HG02763 (cell line): ENCODE results near the gene ALDH1L1.
A peak's percentile ranks its signal among the peaks of the same experiment; 100 is the strongest.
"Not testable (repeated sequence)": the region's sequence is repeated elsewhere in the genome, so short reads cannot be mapped to it uniquely, and the experiment has no call there.

Experiments used
- ATAC-seq: cut with Tn5 transposase; IDR thresholded peaks from one replicate; pipeline ENCODE4 v1.9.1; 2021; ENCODE audit warnings: mild to moderate bottlenecking, moderate library complexity; ENCODE audit not compliant: unreplicated experiment

The ALDH1L1 gene

GRCh38 chr3:126085841-126086240 lies 94.5 kb downstream of the ALDH1L1 start:
- no peak for ATAC-seq

GRCh38 chr3:126085276-126085675 lies 95.1 kb downstream of the ALDH1L1 start:
- ATAC-seq = no peak

DNA sequence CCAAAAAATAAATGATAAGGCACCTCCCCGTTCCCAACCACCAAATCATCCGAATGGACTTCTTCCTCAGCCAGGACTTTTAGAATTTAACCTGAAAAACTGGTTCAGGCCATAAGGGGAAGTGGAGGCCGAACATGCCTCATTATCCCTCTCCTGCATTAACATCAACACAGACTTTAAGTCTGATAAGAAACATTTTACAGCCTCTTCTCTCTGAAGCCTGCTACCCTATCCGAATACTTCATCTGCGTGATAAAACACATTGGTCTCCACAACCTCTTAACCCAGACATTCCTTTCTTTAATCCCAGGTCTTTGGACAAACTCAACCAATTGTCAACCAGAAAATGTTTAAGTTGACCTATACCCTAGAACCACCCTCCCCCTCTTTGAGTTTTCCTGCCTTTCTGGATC lies 95.6 kb downstream of the ALDH1L1 start:
- no peak for ATAC-seq

DNA sequence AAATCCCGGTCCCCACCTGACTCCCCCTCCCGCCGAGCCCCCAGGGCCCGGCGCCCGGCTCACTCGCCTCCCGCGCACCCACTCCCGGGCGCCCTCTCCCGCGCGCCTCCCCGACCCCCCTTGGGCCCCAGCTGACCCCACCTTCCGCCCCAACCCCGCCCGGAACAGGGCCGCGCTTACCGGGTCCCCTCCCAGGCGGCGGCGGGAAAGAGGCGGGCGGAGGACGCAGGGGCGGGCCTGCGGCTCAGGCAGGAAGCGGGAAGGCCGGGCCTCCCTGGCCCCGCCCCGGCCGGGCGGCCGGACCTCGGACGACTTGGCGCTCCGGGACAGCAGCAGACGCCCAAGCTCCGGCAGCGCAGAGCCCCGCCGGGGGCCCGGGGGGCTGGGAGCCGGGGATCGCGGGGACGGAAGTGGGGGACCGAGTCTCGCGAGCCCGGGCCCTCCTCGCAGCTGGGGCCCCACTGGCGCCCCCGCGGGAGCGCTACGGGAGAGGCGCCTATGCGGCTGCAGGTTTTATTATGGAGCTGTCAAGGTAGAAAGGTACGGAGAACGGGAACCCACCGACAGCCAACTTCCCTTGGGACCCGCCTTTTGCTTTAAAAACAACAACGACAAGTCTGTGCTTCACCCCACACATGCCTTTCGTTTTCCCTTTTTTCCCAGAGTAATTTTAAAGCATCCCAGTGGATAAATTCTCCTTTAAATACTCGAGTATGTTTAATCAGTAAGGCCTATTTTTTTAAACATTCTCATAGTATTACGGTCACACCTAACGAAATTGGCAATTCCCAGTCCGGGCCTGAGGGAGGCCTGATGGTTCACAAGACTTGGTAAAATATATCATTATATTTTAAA lies 96.2 kb downstream of the ALDH1L1 start, which contains the start of gene SLC41A3:
Gene SLC41A3 (minus strand): TSS at position 212 of the 855 bp plus-strand sequence. CDS start 15,905 bp downstream, outside the sequence.
- peak; percentile 94 for ATAC-seq

DNA sequence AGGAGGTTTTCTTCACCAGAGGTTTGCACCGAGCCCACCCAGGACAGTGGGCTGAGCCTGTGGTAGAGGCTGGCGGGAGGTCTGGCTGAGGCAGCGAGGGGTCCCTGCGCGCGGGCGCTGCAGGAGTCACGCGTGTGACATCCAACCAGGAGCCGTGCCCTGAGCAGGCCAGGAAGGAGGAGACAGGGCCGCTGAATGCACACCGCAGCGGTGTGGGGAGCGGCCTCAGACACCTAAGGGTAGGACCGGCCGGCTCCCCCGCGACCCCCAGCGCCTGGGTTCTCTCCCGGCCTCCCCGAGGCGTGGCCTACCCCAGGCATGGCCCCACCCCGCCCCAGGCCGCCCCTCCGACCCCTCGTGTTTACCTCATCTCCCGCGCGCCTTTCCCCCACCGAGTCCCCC lies 96.9 kb downstream of the ALDH1L1 start:
- peak; percentile 44 for ATAC-seq

DNA sequence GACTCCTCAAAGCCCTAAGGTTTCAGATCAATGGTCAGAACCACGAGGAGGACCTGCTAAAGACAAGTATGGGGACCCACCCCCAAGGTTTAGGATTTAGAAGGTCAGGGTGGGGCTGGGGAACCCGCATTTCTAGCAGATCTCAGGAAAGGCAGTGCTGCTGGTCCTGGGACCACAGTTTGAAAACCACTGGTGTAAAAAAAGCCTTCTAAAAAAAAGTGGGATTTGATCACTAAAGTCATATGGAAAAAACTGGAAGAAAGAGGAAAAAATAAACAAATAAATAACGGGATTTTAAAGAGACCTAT lies 97.3 kb downstream of the ALDH1L1 start:
- no peak for ATAC-seq

- ATAC-seq = no peak
Observed at GRCh38 chr3:126082362-126083137, 97.8 kb downstream of the ALDH1L1 start.

DNA sequence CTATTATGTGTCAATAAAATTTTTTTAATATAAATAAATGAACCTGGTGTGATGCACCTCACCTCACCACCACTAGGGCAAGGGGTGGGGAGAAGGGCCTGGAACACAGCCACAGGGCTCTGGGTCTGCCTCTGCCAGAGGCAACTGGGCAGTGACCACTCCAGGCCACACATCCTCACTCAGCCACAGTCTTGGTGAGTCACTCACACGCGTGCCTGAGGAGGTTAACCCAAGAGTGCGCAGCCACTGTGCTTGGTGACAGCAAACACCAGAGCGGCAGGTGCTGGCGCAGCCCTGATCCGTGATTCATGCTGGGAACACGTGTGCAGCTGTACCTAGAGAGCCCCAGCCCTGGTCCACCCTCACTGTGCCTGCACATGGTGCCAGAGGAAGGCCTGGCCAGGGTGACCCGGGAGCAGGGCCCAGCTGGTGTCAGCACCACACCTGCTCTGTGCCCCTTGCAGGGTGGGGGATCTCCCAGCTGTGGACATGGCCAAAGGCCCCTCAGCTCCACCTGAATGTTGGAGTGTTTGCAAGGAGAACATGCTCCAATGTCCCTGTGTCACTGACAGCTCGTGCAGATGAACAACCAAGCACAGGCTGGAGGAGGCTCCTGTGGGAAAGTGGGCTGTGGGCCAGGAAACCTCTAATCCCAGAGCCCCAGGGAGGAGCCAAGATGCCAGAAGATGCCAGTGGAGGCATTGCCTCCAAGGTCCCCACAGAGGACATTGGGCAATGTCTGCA lies 98.6 kb downstream of the ALDH1L1 start:
- ATAC-seq = no peak

- ATAC-seq = no peak
Observed at GRCh38 chr3:126080970-126081369, 99.4 kb downstream of the ALDH1L1 start.

DNA sequence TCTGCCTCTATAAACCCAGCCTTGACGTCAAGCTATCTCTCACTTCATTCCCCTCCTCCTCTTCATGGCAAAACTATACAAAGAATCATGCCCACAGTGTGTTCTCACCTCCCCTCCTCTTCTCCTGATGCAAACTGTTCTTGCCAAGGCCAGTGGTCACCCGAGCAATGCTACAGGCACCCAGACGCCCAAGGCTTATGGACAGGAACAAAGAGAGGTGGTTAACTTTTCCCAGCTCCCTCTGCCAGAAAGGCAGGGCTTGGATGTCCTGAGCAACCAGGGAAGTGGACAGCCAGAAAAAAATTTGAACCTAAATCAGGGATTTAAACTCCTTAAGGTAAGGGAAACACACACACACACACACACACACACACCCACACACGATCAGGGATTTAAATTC lies 101.5 kb downstream of the ALDH1L1 start:
- no peak for ATAC-seq

- ATAC-seq = no peak
Observed at GRCh38 chr3:126077754-126078153, 102.6 kb downstream of the ALDH1L1 start.

DNA sequence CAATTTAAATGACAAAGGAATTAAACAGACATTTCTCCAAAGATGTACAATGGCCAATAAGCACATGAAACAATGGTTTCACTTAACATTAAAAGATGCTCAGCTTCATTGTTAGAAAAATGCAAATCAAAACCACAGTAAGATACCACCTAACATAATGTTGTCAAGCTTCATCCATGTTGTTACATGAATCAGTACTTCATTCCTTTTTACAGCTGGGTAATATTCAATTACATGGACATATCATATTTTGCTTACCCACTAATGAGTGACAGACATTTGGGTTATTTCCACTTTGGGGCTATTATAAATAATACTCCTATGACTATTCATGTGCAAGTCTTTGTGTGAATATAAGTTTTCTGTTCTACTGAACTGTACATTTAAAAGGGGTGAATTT lies 104.2 kb downstream of the ALDH1L1 start:
- ATAC-seq = no peak

DNA sequence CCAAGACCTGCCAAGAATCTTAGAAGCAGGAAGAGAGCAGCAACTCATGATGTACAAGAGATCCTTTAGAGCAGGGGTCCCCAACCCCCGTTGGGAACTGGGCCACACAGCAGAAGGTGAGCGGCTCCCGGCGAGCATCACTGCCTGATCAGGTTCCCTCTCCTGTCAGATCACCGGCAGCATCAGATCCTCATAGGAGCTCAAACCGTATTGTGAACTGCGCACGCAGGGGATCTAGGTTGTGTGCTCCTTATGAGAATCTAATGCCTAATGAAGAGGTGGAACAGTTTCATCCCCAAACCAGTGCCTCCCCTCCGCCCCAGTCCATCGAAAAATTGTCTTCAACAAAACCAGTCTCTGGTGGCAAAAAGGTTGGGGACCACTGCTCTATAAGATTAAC lies 110.2 kb downstream of the ALDH1L1 start:
- ATAC-seq = no peak

DNA sequence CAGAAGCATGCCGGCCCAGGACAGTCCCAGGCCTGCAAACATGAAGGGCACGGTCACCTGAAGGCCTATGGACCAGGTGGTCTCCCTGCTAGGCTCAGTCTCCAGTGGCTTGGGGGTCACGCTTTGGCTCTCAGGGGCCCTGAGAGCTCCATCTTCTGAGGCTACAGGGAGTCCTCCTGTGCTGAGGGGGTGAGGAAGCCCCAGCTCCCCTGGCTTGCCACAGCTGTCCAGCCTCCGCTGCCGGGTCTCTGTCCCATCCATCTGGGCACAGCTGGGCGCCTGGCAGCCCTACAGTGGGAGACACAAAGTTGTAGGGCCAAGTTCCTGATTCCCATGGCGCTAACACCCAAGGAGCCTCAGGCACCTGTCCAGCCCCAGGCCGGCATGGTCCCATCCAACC lies 112.4 kb downstream of the ALDH1L1 start:
- no peak for ATAC-seq

DNA sequence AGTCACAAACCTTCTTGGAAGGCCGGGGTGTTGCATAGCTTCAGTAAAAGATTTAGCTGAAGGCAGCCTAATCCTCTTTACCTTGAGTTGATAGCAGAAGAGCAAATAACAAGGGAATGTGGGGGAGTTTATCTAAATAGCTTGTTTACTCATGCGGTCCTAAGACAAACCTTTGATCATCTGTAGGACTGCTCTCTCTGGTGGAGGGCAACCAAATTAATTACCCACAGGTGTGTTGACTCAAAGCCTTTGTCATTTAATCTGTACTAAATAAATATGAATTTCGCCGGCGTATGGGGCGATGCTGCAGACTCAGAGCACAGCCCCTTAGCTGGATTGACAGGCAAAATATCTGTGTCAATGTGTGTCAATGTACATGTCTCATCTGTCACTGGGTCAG lies 113.7 kb downstream of the ALDH1L1 start:
- not testable (repeated sequence) for ATAC-seq

- ATAC-seq = no peak
Observed at GRCh38 chr3:126065876-126066275, 114.5 kb downstream of the ALDH1L1 start.

GRCh38 chr3:126064627-126065258 lies 115.6 kb downstream of the ALDH1L1 start:
- ATAC-seq = no peak

- ATAC-seq = no peak
Observed at GRCh38 chr3:126063358-126063965, 116.9 kb downstream of the ALDH1L1 start.

DNA sequence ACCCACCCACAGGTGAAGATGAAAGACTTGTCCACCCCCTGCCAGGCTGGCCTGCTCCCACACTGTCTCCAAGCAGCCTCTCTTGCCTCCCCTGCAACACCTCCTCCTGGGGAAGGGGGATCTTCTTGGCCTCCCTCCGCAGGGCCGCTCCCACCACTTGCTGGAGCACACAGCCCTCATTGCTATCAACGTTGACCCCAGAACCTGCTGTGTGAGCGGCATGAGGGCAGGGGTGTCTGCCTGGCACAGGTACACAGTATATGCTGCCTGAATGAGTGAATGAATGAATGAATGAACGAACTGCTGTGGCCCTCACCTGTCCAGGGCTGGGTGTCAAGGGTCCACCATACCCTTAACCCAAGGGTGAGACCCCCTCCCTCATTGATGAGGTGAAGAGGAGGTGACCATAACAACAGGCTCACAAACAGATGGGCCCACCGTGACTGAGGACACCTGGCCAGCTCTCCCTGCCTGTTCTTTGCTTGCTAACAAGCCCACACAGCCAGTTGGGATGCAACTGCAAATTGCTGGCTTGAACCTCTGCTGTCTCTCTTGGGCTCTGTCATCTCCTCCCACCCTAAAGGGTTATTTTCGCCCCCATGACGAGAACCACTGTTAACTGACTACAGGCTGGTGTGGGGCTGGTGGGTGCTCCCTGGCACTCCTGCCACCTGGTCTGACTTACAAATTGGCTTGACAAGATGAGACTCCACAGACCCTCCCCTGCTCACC lies 118.9 kb downstream of the ALDH1L1 start:
- ATAC-seq = no peak

DNA sequence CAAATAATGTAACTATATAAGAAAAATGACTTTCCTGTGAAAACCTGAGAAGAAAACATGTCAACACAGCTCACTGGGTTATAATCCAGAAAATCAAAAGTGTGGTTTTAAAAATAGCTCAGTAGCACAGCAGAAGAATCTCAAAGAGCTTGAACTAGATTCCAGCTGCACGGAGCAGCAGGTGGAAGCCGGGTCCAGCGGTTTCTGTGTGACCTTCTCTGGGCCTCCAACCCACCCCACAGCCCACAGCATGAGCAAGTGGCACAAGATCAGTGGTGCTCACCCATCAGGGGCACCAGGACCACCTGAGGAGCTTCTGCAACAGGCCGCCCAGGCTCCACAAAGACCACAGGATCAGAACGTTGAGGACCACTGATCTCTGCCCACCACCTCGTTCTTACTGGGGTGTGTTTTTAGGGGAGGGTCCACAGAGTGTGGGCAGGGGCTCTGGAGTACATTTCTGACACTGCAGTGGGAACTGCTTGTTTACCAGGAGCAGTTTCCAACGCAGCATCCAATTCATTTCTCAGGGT lies 119.7 kb downstream of the ALDH1L1 start:
- ATAC-seq = no peak
